Left lobe of liver (tissue), 2 donors: ENCODE measurements around the gene AKT2. TPM values are rescaled to one million over a fixed set of nuclear protein-coding genes. Genes with fewer than 3 reads are reported as not detected.

Experiments used
- ATAC-seq: fragments of 200-7000 bp; cut with Tn5 transposase; one replicate; pipeline ENCODE4 v1.9.1; 2020; ENCODE audit warnings: mild to moderate bottlenecking, moderate library complexity
- DNase-seq: peaks from one replicate; pipeline ENCODE4 v3.0.0-alpha.2; 2020; ENCODE audit warnings: low spot score
- total RNA-seq: library from RNA; stranded (reverse); gene quantifications from one replicate; pipeline ENCODE4 v1.2.1, GENCODE V29; 2021
- donor health status: DM: no; HTN: no; CAD: no; lungs with moderate emphysema.
- donor health status: DM: no; HTN: yes; CAD: no.

Gene AKT2
- total RNA-seq, 1 donor from 2014 or later = 140 TPM

DNA sequence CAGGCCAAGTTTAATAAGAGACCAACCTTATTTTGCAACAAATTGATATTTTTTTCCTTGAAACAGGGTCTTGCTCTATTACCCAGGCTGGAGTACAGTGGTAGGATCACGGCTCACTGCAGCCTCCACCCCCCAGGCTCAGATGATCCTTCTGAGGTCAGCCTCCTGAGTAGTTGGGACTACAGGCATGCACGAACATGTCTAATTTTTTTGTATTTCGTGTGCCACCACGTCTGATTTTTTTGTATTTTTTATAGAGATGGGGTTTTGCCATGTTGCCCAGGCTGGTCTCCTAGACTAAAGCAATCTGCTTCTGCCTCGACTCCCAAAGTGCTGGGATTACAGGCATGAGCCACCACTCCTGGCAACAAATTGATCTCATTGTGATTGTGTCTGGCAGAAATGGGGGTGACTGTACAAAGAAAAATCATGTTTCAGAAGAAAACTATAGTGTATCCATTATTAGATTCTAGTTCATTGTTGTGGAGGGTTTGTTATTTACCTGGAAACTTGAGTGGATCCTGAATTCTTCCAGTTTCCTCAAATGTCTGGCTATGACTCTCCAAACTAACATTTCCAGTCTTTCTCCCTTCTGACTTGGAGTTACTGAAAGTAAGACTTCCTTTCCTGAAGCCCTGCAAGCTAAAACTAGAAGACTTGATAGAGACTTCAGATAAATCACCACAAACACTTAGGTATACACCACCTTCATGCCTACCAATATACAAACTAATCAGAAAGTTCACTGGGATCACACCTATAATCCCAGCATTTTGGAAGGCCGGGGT is 17.3 kb upstream of the AKT2 start:
- DNase-seq (no peak), ATAC-seq (no peak)

DNA sequence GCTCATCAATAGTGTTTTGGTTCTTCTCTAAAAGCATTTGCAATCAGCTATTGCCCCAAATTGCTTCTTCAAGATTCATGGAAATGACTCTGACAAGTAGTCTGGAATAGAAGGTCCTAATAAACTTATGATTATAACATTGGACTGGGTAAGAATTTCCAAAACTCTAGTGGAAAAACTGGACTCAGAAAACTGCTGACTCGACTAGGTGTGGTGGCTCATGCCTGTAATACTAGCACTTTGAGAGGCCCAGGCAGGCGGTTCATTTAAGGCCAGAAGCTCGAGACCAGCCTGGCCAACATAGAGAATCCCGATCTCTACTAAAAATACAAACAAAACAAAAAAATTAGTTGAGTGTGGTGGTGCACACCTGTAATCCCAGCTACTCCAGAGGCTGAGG is 15.5 kb upstream of the AKT2 start:
- no peak for DNase-seq
- no peak for ATAC-seq

DNA sequence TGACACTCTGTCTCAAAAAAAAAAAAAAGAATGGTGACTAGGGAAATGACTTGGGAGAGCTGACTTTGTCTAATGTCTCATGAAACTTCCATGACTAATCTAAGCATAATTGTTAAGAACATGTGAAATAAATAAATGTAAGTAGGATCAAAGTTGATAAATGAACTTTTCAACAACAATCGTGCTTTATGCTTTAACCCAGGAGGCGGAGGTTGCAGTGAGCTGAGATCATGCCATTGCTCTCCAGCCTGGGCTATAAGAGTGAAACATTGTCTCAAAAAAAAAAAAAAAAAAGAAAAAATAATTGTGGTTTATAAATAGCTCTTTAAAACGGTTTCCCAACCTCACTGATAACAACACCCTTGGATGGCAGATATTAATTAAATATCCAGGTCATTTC is 12.9 kb upstream of the AKT2 start:
- ATAC-seq = no peak
- no peak for DNase-seq

GRCh38 chr19:40294560-40294959 is 9.4 kb upstream of the AKT2 start:
- DNase-seq (no peak), ATAC-seq (no peak)

DNA sequence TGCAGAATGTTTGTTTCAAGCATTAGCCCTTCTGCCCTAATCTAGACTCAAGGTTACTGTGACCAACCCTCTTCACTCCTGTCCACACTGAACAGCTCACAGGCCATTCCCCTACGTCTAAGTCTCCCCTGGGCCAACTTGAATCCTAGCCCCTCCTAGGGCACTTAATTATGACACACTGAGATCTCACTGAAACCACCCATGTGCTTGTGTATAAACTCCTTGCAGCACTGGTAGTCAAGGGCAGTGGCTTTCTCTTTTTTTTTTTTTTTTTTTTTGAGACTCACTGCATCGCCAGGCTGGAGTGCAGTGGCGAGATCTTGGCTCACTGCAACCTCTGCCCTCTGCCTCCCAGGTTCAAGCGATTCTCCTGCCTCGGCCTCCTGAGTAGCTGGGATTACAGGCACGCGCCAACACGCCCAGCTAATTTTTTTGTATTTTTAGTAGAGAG is 1.9 kb upstream of the AKT2 start:
- ATAC-seq = no peak
- DNase-seq = no peak

DNA sequence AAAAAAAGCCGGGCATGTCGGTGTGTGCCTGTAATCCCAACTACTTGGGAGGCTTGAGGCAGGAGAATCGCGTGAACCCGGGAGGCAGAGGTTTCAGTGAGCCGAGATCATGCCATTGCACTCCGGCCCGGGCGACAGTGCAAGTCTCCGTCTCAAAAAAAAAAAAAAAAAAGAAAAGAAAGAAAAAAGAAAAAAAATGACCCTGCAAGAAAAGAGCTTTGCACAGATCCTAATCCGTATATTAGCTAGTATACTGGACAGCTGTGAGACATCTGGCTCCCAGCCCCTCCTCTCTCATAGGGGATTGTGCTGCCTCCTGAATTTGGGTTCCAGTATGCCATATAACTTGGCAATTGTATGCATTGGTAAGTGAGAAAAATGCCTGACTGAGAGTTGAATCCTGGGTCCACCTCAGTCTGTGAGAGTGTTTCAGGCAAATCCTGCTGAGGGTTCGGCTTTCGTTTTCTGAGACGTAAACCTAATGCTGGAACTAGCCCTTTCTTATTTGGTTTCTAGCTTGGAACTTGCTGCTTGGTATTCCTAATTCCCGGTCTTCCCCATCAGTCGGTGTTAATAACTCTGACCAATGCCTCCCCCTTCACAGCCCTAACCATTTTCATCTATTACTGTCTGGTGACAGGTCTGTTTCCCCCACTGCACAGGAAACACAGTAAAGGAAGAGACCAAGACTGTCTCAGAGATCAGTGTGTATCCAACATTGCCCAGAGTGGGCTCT is 1.3 kb upstream of the AKT2 start:
- no peak for ATAC-seq
- no peak for DNase-seq

- peak; percentile 71 for ATAC-seq
- DNase-seq = peak; percentile 99
These were observed 449 bp upstream of the AKT2 start for GRCh38 chr19:40285353-40286234.

- DNase-seq (no peak), ATAC-seq (no peak)
These were observed 969 bp downstream of the AKT2 start for GRCh38 chr19:40284251-40284500.

DNA sequence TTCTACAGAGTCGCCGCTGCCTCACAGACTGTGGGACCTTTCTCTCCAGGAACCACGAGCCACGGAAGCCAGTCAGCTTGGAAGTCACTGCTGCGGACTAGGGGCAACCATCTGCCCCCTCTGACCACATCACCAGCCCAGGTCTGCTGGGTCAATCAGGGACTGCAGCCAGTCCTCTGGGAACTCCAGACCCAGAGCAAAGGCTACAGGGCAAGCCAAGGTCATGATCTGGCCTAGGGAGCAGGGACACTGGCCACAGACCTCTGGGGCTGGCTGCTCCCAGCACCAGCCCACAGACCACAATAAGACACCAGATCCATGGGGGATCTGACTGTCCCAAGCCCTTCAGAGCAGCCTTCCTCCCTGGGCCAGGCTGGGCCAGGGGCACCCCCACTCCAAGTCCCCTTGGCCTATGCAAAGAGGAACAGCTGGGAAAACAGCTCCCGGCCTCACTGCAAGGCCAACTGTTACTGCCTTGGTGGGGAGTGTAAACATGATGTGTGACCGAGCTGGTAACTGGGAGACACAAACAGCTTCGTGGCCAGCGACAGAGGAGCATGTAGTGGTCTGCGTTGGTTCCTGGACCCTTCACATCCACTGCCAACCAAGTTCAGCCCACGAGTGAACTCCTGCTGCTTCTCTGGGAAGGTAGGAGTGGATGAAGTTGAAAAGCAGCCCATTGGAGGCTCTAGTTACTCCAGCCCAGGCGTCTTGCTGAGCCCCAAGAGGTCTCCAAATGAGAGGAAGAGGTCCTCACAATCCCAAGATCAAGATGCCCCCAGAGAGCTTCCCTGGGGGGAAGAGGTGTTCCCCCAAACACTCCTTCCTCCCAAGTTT is 1.5 kb downstream of the AKT2 start:
- ATAC-seq (peak; percentile 63), DNase-seq (peak; percentile 95)

DNA sequence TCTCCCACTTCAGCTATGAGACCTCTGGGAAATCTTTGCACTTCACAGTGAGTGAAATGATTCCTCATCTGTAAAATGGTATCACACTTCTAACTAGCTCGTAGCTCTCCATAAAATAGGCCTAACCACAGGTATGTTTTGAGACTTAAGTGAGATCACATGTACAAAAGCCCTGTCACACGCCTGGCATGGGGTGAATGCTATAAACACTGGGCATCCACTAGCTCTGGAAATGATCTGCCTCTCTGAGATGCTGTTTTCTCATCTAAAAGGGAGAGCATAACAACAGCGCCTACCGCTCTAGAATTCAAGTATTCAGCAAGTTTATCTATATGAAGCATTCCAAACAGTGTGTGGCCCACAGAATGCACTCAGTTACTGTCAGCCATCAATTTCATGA is 2.2 kb downstream of the AKT2 start:
- ATAC-seq (no peak), DNase-seq (no peak)

GRCh38 chr19:40282209-40282580 is 3.0 kb downstream of the AKT2 start:
- DNase-seq (no peak), ATAC-seq (no peak)

GRCh38 chr19:40281381-40282208 is 3.5 kb downstream of the AKT2 start:
- no peak for ATAC-seq

GRCh38 chr19:40280608-40281221 is 4.4 kb downstream of the AKT2 start:
- DNase-seq (peak; percentile 96), ATAC-seq (peak; percentile 64)

More at GRCh38 chr19:40281381-40282208, 3.5 kb downstream of the AKT2 start:
- DNase-seq = no peak

- DNase-seq = no peak
- ATAC-seq = no peak
These were observed 5.2 kb downstream of the AKT2 start for GRCh38 chr19:40279761-40280607.

DNA sequence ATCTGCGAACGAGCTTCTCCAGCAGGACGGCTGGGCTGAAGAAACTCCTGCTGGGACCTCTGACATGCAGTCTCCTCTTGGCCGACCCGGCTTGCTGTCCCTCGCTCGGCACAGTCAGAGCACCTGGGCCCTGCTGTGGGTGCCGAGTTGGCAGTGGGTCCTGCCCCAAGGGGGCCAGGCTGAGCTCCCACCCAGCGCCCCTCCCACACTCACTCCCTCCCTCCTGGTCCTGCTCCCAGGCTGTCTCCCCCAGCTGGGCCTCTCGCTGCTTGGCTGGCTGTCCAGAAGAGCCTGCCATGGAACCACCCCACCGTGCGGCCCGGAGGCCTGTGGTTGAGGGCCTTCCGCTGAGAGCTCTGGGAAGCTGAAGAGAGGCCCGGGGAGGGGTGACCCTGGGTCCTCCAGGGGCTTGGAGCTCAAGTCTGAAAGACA is 6.0 kb downstream of the AKT2 start:
- ATAC-seq (no peak), DNase-seq (no peak)

- DNase-seq (no peak), ATAC-seq (no peak)
These were observed 6.6 kb downstream of the AKT2 start for GRCh38 chr19:40278361-40279035.

- no peak for DNase-seq
- ATAC-seq = peak; percentile 27
These were observed 7.6 kb downstream of the AKT2 start for GRCh38 chr19:40277356-40278059.
